Keratinocyte (primary cell): ENCODE results near the gene SEC61B. TPM values are rescaled to one million over a fixed set of nuclear protein-coding genes. Genes with fewer than 3 reads are reported as not detected.

Experiments used
- DNase-seq: peaks from one replicate; pipeline ENCODE4 v3.0.0-alpha.2; 2011; ENCODE audit warnings: low read depth, missing footprints, low spot score
- FAIRE-seq: peaks from 2 replicates; lab custom pipeline; 2011; peaks lifted over from hg19 to GRCh38; lab: Jason Lieb, UNC
- H2AFZ ChIP-seq: 2 replicates; pipeline ENCODE4 v1.6.0; 2012; ENCODE audit warnings: low read length, control low read depth, inconsistent platforms; ENCODE audit not compliant: control insufficient read depth
- H3K27ac ChIP-seq: 2 replicates; pipeline ENCODE4 v1.5.1; 2011; ENCODE audit warnings: low read length; ENCODE audit not compliant: control insufficient read depth, insufficient read depth
- H3K27me3 ChIP-seq: 3 replicates; pipeline ENCODE4 v1.6.0; 2011; ENCODE audit warnings: low read length; ENCODE audit not compliant: control insufficient read depth, insufficient read depth; ENCODE audit errors: extremely low read depth
- H3K36me3 ChIP-seq, 2 experiments: 2 replicates in 1 of 2; 3 replicates in 1 of 2; pipeline ENCODE4 v1.5.1; 2011; ENCODE audit warnings: low read length in 2 of 2, mild to moderate bottlenecking in 1 of 2; ENCODE audit not compliant: control insufficient read depth in 2 of 2, insufficient read depth in 2 of 2; ENCODE audit errors: extremely low read depth in 1 of 2
- H3K4me1 ChIP-seq: 3 replicates; pipeline ENCODE4 v1.5.1; 2011; ENCODE audit warnings: low read length; ENCODE audit not compliant: control insufficient read depth, insufficient read depth; ENCODE audit errors: extremely low read depth
- H3K4me2 ChIP-seq: 3 replicates; pipeline ENCODE4 v1.6.0; 2011; ENCODE audit warnings: low read depth, low read length; ENCODE audit not compliant: control insufficient read depth, insufficient read depth; ENCODE audit errors: extremely low read depth
- H3K4me3 ChIP-seq, 3 experiments: fragments of 200-600 bp in 1 of 3; sonication (generic) in 1 of 3; 2 replicates in 2 of 3; 3 replicates in 1 of 3; pipeline ENCODE4 v1.5.1; 2011 to 2016; ENCODE audit warnings: low read length in 3 of 3, mild to moderate bottlenecking in 3 of 3, control low read depth in 2 of 3, inconsistent platforms in 1 of 3, low read depth in 1 of 3, mixed read lengths in 1 of 3, mixed run types in 1 of 3, moderate library complexity in 1 of 3; ENCODE audit not compliant: control insufficient read depth in 2 of 3, insufficient read depth in 2 of 3; ENCODE audit errors: extremely low read depth in 1 of 3
- H3K79me2 ChIP-seq: 2 replicates; pipeline ENCODE4 v1.6.0; 2012; ENCODE audit warnings: low read length; ENCODE audit not compliant: control insufficient read depth, insufficient read depth
- H3K9ac ChIP-seq: 3 replicates; pipeline ENCODE4 v1.6.0; 2011; ENCODE audit warnings: low read length; ENCODE audit not compliant: control insufficient read depth, insufficient read depth; ENCODE audit errors: extremely low read depth
- H3K9me1 ChIP-seq: 3 replicates; pipeline ENCODE4 v1.6.0; 2011; ENCODE audit warnings: low read length; ENCODE audit not compliant: control insufficient read depth, insufficient read depth; ENCODE audit errors: extremely low read depth
- H3K9me3 ChIP-seq: 2 replicates; pipeline ENCODE4 v1.5.1; 2012; ENCODE audit warnings: low read depth, low read length; ENCODE audit not compliant: control insufficient read depth
- H4K20me1 ChIP-seq: 3 replicates; pipeline ENCODE4 v1.6.0; 2011; ENCODE audit warnings: low read length; ENCODE audit not compliant: control insufficient read depth, insufficient read depth; ENCODE audit errors: extremely low read depth
- EZH2 ChIP-seq: IDR thresholded peaks from one replicate; pipeline ENCODE4 v1.6.1; 2012; ENCODE audit warnings: inconsistent platforms, mild to moderate bottlenecking, low read length, moderate library complexity
- dilution Hi-C: fragments of 300-500 bp; cut with MboI; formaldehyde crosslinking; loops from one replicate; pipeline ENCODE4 v1.7.0; 2020; ENCODE audit warnings: low sequenced_read_pairs; ENCODE audit not compliant: extremely low pct_ligation_motif_present
- polyA plus RNA-seq, 5 experiments: library from polyadenylated mRNA; depleted of rRNA in 3 of 5; stranded (reverse) in 3 of 5; stranded (forward) in 1 of 5; unstranded in 1 of 5; fragments of >200 nt; gene quantifications; 1 replicate in 1 of 5; 2 replicates in 3 of 5; 3 replicates in 1 of 5; pipeline versions ENCODE4 v1.2.1 to v1.2.3, GENCODE V29; 2011 to 2012; ENCODE audit warnings: missing spikeins in 2 of 5, low read depth in 1 of 5, low replicate concordance in 1 of 5
- TF ChIP-seq, protein P1 (sequence below), 3 experiments: IDR thresholded peaks in 1 of 3; conservative IDR thresholded peaks in 1 of 3; optimal IDR thresholded peaks in 1 of 3; 2 replicates in 2 of 3; 3 replicates in 1 of 3; pipeline versions ENCODE3 to v1.5.1; 2011; ENCODE audit warnings: low read length in 3 of 3, mild to moderate bottlenecking in 3 of 3, moderate library complexity in 2 of 3, control low read depth in 1 of 3, inconsistent platforms in 1 of 3; ENCODE audit not compliant: insufficient read depth in 2 of 3; ENCODE audit errors: extremely low read depth in 1 of 3

Gene SEC61B
- polyA plus RNA-seq, 1 donor (not counting 4 experiments of a cell fraction or from before 2014, with no cell fraction given): 207 TPM

DNA sequence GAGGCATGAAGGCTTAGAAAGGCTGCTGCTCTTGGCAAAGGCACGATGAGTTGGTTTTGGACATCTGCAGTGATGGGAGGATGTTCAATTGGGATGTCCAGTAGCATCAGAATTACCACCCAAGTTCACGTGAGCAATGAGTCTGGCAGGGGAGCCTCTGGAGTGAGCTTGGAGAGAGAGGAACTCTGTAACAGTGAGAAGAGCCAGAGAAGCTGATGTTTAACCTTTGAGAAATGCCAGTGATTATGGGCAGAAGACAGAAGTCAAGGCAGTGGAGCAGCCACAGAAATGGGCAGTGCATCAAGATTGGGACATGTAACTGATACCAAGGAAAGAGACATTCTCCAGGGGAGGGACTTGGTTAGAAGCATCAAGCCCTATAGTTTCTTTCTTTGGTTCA is 39.8 kb downstream of the SEC61B start:
- dilution Hi-C loops: no loop called here
- H2AFZ ChIP-seq: no peak overlapping the region
- no peak overlapping the region for H3K4me2 ChIP-seq

DNA sequence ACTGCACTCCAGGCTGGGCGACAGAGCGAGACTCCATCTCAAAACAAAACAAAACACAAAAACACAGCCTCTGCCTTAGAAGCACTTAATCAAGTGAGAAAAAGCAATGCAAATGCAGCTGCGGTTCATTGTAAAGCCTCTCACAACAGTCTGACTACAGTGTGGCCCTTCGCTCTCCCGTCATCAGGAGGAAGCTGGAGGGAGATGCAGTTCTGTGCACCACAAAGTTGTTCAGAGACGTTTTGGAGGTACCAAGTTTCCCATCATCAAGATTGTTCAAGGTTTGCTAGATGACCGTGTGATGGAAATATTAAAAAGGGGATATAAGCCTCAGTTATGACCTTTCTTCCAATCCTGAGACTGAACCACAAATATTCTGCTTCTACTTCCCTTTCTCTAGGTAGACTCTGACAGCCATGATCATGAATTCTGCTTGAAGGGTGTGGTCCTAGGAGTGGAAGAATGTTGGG is 40.9 kb downstream of the SEC61B start:
- dilution Hi-C loops: no loop called here
- no peak for FAIRE-seq

More for the DNA sequence above, 39.8 kb downstream of the SEC61B start:
- Histone ChIP-seq H4K20me1 (no peaks in the 10 kb centered on the region), H3K27ac (no peak overlapping the region), H3K9me1 (no peaks in the 10 kb centered on the region), H3K9me3 (no peaks in the 10 kb centered on the region), H3K79me2 (no peaks in the 10 kb centered on the region), H3K27me3 (no peaks in the 10 kb centered on the region), H3K4me1 (no peaks in the 10 kb centered on the region), H3K4me3 (no peak overlapping the region), H3K36me3 (no peaks in the 10 kb centered on the region), H3K9ac (no peak overlapping the region)
- DNase-seq (no peak), FAIRE-seq (no peak)
- TF ChIP-seq, protein P1, sequence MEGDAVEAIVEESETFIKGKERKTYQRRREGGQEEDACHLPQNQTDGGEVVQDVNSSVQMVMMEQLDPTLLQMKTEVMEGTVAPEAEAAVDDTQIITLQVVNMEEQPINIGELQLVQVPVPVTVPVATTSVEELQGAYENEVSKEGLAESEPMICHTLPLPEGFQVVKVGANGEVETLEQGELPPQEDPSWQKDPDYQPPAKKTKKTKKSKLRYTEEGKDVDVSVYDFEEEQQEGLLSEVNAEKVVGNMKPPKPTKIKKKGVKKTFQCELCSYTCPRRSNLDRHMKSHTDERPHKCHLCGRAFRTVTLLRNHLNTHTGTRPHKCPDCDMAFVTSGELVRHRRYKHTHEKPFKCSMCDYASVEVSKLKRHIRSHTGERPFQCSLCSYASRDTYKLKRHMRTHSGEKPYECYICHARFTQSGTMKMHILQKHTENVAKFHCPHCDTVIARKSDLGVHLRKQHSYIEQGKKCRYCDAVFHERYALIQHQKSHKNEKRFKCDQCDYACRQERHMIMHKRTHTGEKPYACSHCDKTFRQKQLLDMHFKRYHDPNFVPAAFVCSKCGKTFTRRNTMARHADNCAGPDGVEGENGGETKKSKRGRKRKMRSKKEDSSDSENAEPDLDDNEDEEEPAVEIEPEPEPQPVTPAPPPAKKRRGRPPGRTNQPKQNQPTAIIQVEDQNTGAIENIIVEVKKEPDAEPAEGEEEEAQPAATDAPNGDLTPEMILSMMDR (optimal IDR thresholded peaks at IDR 0.05 in 1 of 3, IDR thresholded peaks at IDR 0.05 in 1 of 3, conservative IDR thresholded peaks at IDR 0.05 in 1 of 3; ENCODE audit: extremely low read depth in 1 of 3, insufficient read depth in 2 of 3, low read length in 3 of 3): no peak
- TF ChIP-seq EZH2: no peak

More for the DNA sequence above, 40.9 kb downstream of the SEC61B start:
- Histone ChIP-seq H3K9me1 (no peaks in the 10 kb centered on the region), H3K79me2 (no peaks in the 10 kb centered on the region), H3K9ac (no peak overlapping the region), H3K27me3 (no peaks in the 10 kb centered on the region), H3K4me3 (no peak overlapping the region), H2AFZ (no peak overlapping the region), H3K36me3 (no peaks in the 10 kb centered on the region), H4K20me1 (no peaks in the 10 kb centered on the region), H3K4me2 (no peak overlapping the region), H3K4me1 (no peaks in the 10 kb centered on the region), H3K27ac (no peak overlapping the region), H3K9me3 (no peaks in the 10 kb centered on the region)
- DNase-seq: no peak
- TF ChIP-seq, protein P1 (optimal IDR thresholded peaks at IDR 0.05 in 1 of 3, IDR thresholded peaks at IDR 0.05 in 1 of 3, conservative IDR thresholded peaks at IDR 0.05 in 1 of 3; ENCODE audit: extremely low read depth in 1 of 3, insufficient read depth in 2 of 3, low read length in 3 of 3): no peak
- TF ChIP-seq EZH2: no peak
